Karpas-422 (cell line): ENCODE data around the gene FCHSD2. TPM values are rescaled to one million over a fixed set of nuclear protein-coding genes. Genes with fewer than 3 reads are reported as not detected.
"Not testable (repeated sequence)": the region's sequence is repeated elsewhere in the genome, so short reads cannot be mapped to it uniquely, and the experiment has no call there.

ENCODE experiments used
- DNase-seq: peaks from one replicate; pipeline ENCODE4 v3.0.0-alpha.2; 2015
- H2AFZ ChIP-seq: fragments of 200-600 bp; sonication (generic); 2 replicates; pipeline ENCODE4 v1.6.1; 2014; ENCODE audit warnings: antibody characterized with exemption, low read length, mixed read lengths
- H3K27ac ChIP-seq: fragments of 200-600 bp; sonication (generic); 2 replicates; pipeline ENCODE4 v1.5.1; 2014; ENCODE audit warnings: mild to moderate bottlenecking, low read length, moderate library complexity
- H3K27me3 ChIP-seq: fragments of 200-600 bp; sonication (generic); 2 replicates; pipeline ENCODE4 v1.6.1; 2014; ENCODE audit warnings: low read length, mixed read lengths
- H3K36me3 ChIP-seq: fragments of 200-600 bp; sonication (generic); 2 replicates; pipeline ENCODE4 v1.6.1; 2014; ENCODE audit warnings: low read length, mixed read lengths; ENCODE audit not compliant: insufficient read depth
- H3K4me1 ChIP-seq: fragments of 200-600 bp; sonication (generic); 2 replicates; pipeline ENCODE4 v1.6.1; 2014; ENCODE audit warnings: mild to moderate bottlenecking, low read length, mixed read lengths
- H3K4me2 ChIP-seq: fragments of 200-600 bp; sonication (generic); 2 replicates; pipeline ENCODE4 v1.6.1; 2014; ENCODE audit warnings: low read length, low read depth, mild to moderate bottlenecking; ENCODE audit not compliant: poor library complexity, severe bottlenecking
- H3K4me3 ChIP-seq: fragments of 200-600 bp; sonication (generic); 2 replicates; pipeline ENCODE4 v1.5.1; 2014; ENCODE audit warnings: mild to moderate bottlenecking, antibody characterized with exemption, low read length, mixed read lengths
- H3K79me2 ChIP-seq: fragments of 200-600 bp; sonication (generic); 2 replicates; pipeline ENCODE4 v1.6.1; 2014; ENCODE audit warnings: mild to moderate bottlenecking, low read length, mixed read lengths
- H3K9ac ChIP-seq: fragments of 200-600 bp; sonication (generic); 2 replicates; pipeline ENCODE4 v1.6.0; 2014; ENCODE audit warnings: low read length
- H3K9me2 ChIP-seq: fragments of 200-600 bp; sonication (generic), shearing (Covaris generic); replicated peaks from 2 replicates; pipeline ENCODE4 v1.6.0; 2014; ENCODE audit warnings: mild to moderate bottlenecking, low read length, moderate library complexity; ENCODE audit not compliant: insufficient read depth
- H3K9me3 ChIP-seq: fragments of 300-700, 200-600 bp; sonication (generic); 2 replicates; pipeline ENCODE4 v1.6.1; 2014; ENCODE audit warnings: low read length, mixed read lengths
- H4K20me1 ChIP-seq: fragments of 200-600 bp; sonication (generic); 2 replicates; pipeline ENCODE4 v1.6.1; 2014; ENCODE audit warnings: mild to moderate bottlenecking, antibody characterized with exemption, low read length, low read depth; ENCODE audit not compliant: insufficient read depth
- total RNA-seq: library from RNA; depleted of rRNA; stranded (reverse); fragments of >200 nt; shearing (Covaris generic); gene quantifications from 2 replicates; pipeline ENCODE4 v1.2.3, GENCODE V29; 2014; ENCODE audit warnings: low replicate concordance

FCHSD2 gene
- total RNA-seq, 1 experiment from 2014 or later: 48.2 TPM

GRCh38 chr11:73141031-73141308, 1.1 kb downstream of the FCHSD2 start:
- H3K36me3 ChIP-seq: peaks cover 28% of the 10 kb centered on the region
- H3K4me3 ChIP-seq: peak overlapping the region; percentile 88
- no peaks in the 10 kb centered on the region for H3K9me2 ChIP-seq
- no peaks in the 10 kb centered on the region for H3K27me3 ChIP-seq
- H3K27ac ChIP-seq: peak overlapping the region; percentile 92
- peaks cover 58% of the 10 kb centered on the region for H3K79me2 ChIP-seq
- peak overlapping the region; percentile 95 for H3K4me2 ChIP-seq
- H2AFZ ChIP-seq: no peak overlapping the region
- peaks cover 66% of the 10 kb centered on the region for H3K4me1 ChIP-seq
- no peaks in the 10 kb centered on the region for H3K9me3 ChIP-seq
- H3K9ac ChIP-seq: peak overlapping the region; percentile 92
- no peaks in the 10 kb centered on the region; the same call in 1 of the 2 replicates for H4K20me1 ChIP-seq
- DNase-seq: no peak

- Histone ChIP-seq H3K9me2 (no peaks in the 10 kb centered on the region), H3K4me3 (peak overlapping the region; percentile 88), H3K9me3 (no peaks in the 10 kb centered on the region), H3K36me3 (peaks cover 34% of the 10 kb centered on the region), H3K4me1 (peaks cover 61% of the 10 kb centered on the region), H3K79me2 (peaks cover 64% of the 10 kb centered on the region), H2AFZ (no peak overlapping the region), H3K4me2 (peak overlapping the region; percentile 95), H3K9ac (peak overlapping the region; percentile 92), H4K20me1 (no peaks in the 10 kb centered on the region; the same call in 1 of the 2 replicates), H3K27me3 (no peaks in the 10 kb centered on the region), H3K27ac (peak overlapping the region; percentile 92)
- DNase-seq: peak; percentile 60
Observed at GRCh38 chr11:73140213-73141030, 1.7 kb downstream of the FCHSD2 start.

DNA sequence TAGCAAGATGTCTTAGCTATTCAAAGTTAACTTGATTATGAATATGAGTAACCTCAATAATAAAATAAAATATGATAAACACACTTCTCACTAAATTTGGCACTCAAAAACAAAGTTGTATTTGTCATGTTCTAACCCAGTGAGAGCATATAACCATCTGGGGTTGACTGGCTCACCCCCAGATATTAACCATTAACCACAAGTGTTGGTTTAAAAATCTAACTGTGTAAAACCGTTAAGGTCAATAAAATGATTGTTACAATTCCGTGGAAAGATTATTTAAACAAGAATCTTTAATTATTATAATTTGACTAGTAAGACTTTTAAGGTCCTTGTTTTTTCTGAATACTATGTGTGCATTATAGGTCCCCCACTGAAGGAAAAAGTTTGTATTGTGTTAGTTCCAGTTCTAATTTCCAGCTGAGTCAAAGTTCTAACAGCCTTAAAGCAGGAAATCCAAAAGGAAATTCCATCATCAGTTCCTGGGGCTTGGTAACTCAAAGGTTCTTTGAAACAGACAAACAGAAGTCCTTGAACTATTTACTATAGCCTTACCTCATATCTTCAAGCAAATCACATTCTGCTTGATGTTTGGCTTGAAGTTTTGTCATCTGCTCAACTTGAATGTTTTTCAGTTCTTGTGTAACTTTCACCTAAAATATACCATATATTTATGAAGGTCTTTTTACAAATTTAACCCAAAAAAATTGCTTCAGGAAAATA, 2.5 kb downstream of the FCHSD2 start:
- Histone ChIP-seq H3K4me2 (peak overlapping the region; percentile 95), H3K36me3 (peaks cover 39% of the 10 kb centered on the region), H4K20me1 (no peaks in the 10 kb centered on the region; the same call in 1 of the 2 replicates), H3K27ac (peak overlapping the region; percentile 92), H3K9ac (peak overlapping the region; percentile 92), H3K9me2 (no peaks in the 10 kb centered on the region), H3K4me1 (peaks cover 53% of the 10 kb centered on the region), H3K4me3 (peak overlapping the region; percentile 88), H3K79me2 (peaks cover 72% of the 10 kb centered on the region), H3K9me3 (no peaks in the 10 kb centered on the region), H3K27me3 (no peaks in the 10 kb centered on the region), H2AFZ (no peak overlapping the region)
- DNase-seq: no peak

- DNase-seq: no peak
- Histone ChIP-seq H3K79me2 (peaks cover 89% of the 10 kb centered on the region), H3K4me2 (peak overlapping the region; percentile 95), H2AFZ (no peak overlapping the region), H3K9me2 (no peaks in the 10 kb centered on the region), H3K36me3 (peaks cover 56% of the 10 kb centered on the region), H4K20me1 (peaks cover 6% of the 10 kb centered on the region; the same call in 1 of the 2 replicates), H3K9ac (peak overlapping the region; percentile 29), H3K4me1 (peaks cover 38% of the 10 kb centered on the region), H3K9me3 (no peaks in the 10 kb centered on the region), H3K27ac (peak overlapping the region; percentile 92), H3K4me3 (peak overlapping the region; percentile 7; the same call in 1 of the 2 replicates), H3K27me3 (no peaks in the 10 kb centered on the region)
Observed at GRCh38 chr11:73137944-73138274, 4.2 kb downstream of the FCHSD2 start.

DNA sequence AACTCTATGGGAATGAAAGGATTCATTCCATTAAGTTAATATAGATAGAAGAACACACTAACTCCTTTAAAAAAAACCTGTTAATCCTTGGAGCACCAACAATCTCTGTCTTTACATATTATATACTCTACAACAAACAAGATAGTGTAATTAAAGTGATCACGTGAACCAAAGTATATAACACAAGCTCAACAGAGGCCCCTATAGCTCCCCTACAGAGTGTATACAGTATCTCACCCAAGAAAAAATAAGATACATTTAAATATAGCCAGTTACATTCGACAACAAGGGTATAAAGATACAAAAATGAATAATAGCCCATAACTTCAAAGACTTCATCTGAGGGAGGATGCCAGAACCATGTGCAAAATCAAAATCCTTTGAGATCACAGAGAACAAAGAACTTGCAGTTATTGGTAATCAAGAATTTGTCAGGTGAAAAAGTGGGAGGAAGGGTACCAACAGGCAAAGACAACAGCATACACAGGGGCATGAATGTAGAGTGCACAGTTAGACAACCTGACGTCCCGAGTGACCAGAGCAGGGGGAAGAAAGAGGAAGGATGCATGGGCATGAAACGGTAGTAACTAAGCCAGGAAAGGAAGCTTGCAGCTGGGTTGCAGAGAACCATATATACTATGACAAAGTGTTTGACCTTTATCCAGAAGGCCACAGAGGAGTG, 4.7 kb downstream of the FCHSD2 start:
- peak; percentile 59 for DNase-seq
- Histone ChIP-seq H3K36me3 (peaks cover 61% of the 10 kb centered on the region), H3K9me3 (no peaks in the 10 kb centered on the region), H3K9me2 (no peaks in the 10 kb centered on the region), H3K4me3 (peak overlapping the region; percentile 7; the same call in 1 of the 2 replicates), H3K27ac (peak overlapping the region; percentile 92), H3K4me2 (peak overlapping the region; percentile 95), H4K20me1 (peaks cover 7% of the 10 kb centered on the region; the same call in 1 of the 2 replicates), H3K4me1 (peaks cover 36% of the 10 kb centered on the region), H3K27me3 (no peaks in the 10 kb centered on the region), H3K9ac (peak overlapping the region; percentile 29), H3K79me2 (peaks cover 94% of the 10 kb centered on the region), H2AFZ (no peak overlapping the region)

DNA sequence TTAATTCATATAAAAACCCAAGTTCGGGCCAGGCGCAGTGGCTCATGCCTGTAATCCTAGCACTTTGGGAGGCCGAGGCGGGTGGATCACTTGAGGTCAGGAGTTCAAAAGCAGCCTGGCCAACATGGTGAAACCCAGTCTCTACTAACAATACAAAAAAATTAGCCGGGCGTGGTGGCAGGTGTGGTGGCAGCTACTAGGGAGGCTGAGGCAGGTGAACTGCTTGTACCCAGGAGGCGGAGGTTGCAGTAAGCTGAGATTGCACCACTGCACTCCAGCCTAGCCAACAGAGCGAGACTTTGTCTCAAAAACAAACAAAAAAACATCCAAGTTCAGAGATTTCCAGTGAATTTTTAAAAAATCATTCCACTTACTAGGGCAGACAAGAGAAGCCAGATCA, 5.4 kb downstream of the FCHSD2 start:
- not testable (repeated sequence) for H3K9ac ChIP-seq, H3K9me3 ChIP-seq, H3K4me3 ChIP-seq, DNase-seq, H3K9me2 ChIP-seq, H3K4me2 ChIP-seq, H3K27me3 ChIP-seq, H4K20me1 ChIP-seq, H2AFZ ChIP-seq
- peak overlapping the region; percentile 92 for H3K27ac ChIP-seq
- H3K79me2 ChIP-seq: peaks cover 100% of the 10 kb centered on the region
- peaks cover 68% of the 10 kb centered on the region for H3K36me3 ChIP-seq
- peaks cover 36% of the 10 kb centered on the region for H3K4me1 ChIP-seq

DNA sequence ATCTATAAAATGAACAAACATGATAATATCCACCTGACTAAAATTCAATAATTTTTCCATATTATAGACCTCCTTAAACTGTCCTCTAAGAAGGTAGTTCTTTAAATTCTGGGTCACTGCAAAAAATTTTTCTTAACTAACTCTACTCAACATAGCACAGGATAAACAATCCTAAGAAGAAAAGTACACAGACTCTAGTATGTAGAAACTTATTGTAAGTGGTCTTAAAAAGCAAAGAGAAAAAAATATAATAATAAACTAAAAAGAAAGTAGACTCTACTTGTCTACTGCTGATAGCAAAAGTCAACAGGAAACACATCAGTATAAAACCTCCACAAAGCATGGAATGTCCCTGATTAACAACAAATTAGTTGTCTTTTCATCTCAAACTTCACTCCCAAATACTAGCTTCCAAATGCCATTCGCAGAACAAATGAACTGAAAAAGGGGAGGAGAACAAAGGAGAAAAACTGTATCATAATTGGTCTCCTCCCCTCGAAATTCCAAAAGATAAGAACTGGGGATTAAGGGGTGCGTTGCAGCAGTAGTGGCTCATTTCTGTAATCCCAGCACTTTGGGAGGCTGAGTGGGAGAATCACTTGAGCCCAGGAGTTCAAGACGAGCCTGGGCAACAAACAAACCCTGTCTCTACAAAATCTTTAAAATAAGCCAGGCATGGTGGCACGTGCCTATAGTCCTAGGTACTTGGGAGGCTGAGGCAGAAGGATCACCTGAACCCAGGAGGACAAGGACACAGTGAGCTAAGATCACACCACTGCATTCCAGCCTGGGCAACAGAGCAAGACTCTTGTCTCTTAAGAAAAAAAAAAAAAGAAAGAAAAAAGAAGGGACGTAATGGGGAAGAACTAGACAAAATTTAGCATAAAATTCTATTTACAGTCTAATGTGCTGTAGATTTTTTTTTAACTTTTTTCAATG, 6.5 kb downstream of the FCHSD2 start:
- H3K79me2 ChIP-seq: peaks cover 98% of the 10 kb centered on the region

More for the DNA sequence above, 6.5 kb downstream of the FCHSD2 start:
- no peak overlapping the region for H3K4me3 ChIP-seq
- no peak overlapping the region for H3K4me2 ChIP-seq
- no peak overlapping the region for H3K9ac ChIP-seq
- no peak overlapping the region for H2AFZ ChIP-seq
- H3K9me3 ChIP-seq: no peaks in the 10 kb centered on the region
- H4K20me1 ChIP-seq: peaks cover 7% of the 10 kb centered on the region; the same call in 1 of the 2 replicates
- no peak for DNase-seq
- no peaks in the 10 kb centered on the region for H3K27me3 ChIP-seq
- H3K4me1 ChIP-seq: peaks cover 36% of the 10 kb centered on the region
- no peaks in the 10 kb centered on the region for H3K9me2 ChIP-seq
- H3K36me3 ChIP-seq: peaks cover 73% of the 10 kb centered on the region
- H3K27ac ChIP-seq: no peak overlapping the region
